Smooth muscle cell (in vitro differentiated cells): ENCODE measurements around the gene TFB1M. TPM values are rescaled to one million over a fixed set of nuclear protein-coding genes. Genes with fewer than 3 reads are reported as not detected.
"Not testable (repeated sequence)": the region's sequence is repeated elsewhere in the genome, so short reads cannot be mapped to it uniquely, and the experiment has no call there.

Experiments used
- DNase-seq: peaks from one replicate; lab custom pipeline; 2025; ENCODE audit not compliant: unreplicated experiment; lab: John Stamatoyannopoulos, UW
- H2AFZ ChIP-seq: fragments of 200-600 bp; sonication (generic); 2 replicates; pipeline ENCODE4 v1.6.0; 2016; ENCODE audit warnings: antibody characterized with exemption, low read depth, mild to moderate bottlenecking
- H3F3A ChIP-seq: fragments of 200-600 bp; sonication (generic); 2 replicates; pipeline ENCODE4 v1.6.0; 2017; ENCODE audit warnings: antibody characterized with exemption, low read depth
- H3K27ac ChIP-seq: fragments of 200-600 bp; sonication (generic); 2 replicates; pipeline ENCODE4 v1.5.1; 2016; ENCODE audit warnings: low read depth, mild to moderate bottlenecking
- H3K27me3 ChIP-seq: fragments of 200-600 bp; sonication (generic); 2 replicates; pipeline ENCODE4 v1.6.1; 2016; ENCODE audit warnings: low read depth, mild to moderate bottlenecking
- H3K36me3 ChIP-seq: fragments of 200-600 bp; sonication (generic); 2 replicates; pipeline ENCODE4 v1.5.1; 2016; ENCODE audit warnings: low read depth
- H3K4me1 ChIP-seq: fragments of 200-600 bp; sonication (generic); 2 replicates; pipeline ENCODE4 v1.5.1; 2016; ENCODE audit warnings: low read depth
- H3K4me2 ChIP-seq: fragments of 200-600 bp; sonication (generic); 2 replicates; pipeline ENCODE4 v1.6.0; 2016; ENCODE audit warnings: mild to moderate bottlenecking
- H3K4me3 ChIP-seq: fragments of 200-600 bp; sonication (generic); 2 replicates; pipeline ENCODE4 v1.5.1; 2016; ENCODE audit warnings: mild to moderate bottlenecking
- H3K79me2 ChIP-seq: fragments of 200-600 bp; sonication (generic); 2 replicates; pipeline ENCODE4 v1.6.0; 2016; ENCODE audit warnings: low read depth, mild to moderate bottlenecking
- H3K9ac ChIP-seq: fragments of 200-600 bp; sonication (generic); 2 replicates; pipeline ENCODE4 v1.6.0; 2016; ENCODE audit warnings: low read depth
- H3K9me3 ChIP-seq: fragments of 200-600 bp; sonication (generic); replicated peaks from 2 replicates; pipeline ENCODE4 v1.5.1; 2016; ENCODE audit warnings: low read depth
- H4K20me1 ChIP-seq: fragments of 200-600 bp; sonication (generic); 2 replicates; pipeline ENCODE4 v1.6.0; 2016; ENCODE audit warnings: low read depth
- WGBS: methylation state at CpG from one replicate; pipeline ENCODE4 v1.1.7; 2016; ENCODE audit warnings: low lambda C conversion rate; 5-methylcytosine and 5-hydroxymethylcytosine counted together
- polyA plus RNA-seq: library from polyadenylated mRNA; unstranded; fragments of >200 nt; fragmentation: Nextera tagmentation; extraction: Ambion mirVana; gene quantifications from 2 replicates; pipeline ENCODE4 v1.2.1, GENCODE V29; 2016
- total RNA-seq: library from RNA; depleted of rRNA; stranded (reverse); fragments of >200 nt; gene quantifications from 2 replicates; pipeline ENCODE4 v1.2.3, GENCODE V29; 2014
- TF ChIP-seq, protein P1 (sequence below): fragments of 200-600 bp; sonication (generic); IDR thresholded peaks from 2 replicates; pipeline ENCODE4 v1.5.1; 2017; ENCODE audit warnings: borderline replicate concordance, mild to moderate bottlenecking, antibody characterized with exemption; ENCODE audit not compliant: insufficient read depth, poor library complexity, severe bottlenecking

TFB1M gene
- total and polyA plus RNA-seq, 2 experiments from 2014 or later = 12.1 to 16.9 TPM

DNA sequence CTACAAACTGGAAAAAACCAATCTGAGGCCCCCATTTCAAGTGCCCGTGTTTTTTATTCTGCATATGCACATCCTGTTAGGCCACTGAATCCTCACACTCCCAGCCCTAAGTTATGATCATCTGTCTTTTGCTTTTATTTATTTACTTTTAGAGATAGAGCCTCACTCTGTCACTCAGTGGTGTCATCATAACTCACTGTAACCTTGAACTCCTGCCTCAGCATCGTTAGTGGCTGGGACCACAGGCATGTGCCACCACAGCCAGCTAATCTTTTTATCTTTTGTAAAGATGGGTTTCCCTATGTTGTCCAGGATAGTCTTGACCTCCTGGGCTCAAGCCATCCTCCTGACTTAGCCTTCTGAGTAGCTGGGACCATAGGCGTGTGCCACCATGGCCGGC is 80.1 kb downstream of the TFB1M start:
- Histone ChIP-seq H3K27ac (no peak overlapping the region), H3K4me3 (no peak overlapping the region), H3K9ac (no peak overlapping the region), H3K4me2 (no peak overlapping the region), H3K9me3 (no peaks in the 10 kb centered on the region), H2AFZ (no peak overlapping the region), H3K27me3 (no peaks in the 10 kb centered on the region), H3F3A (no peaks in the 10 kb centered on the region), H3K79me2 (no peaks in the 10 kb centered on the region), H3K36me3 (no peaks in the 10 kb centered on the region), H3K4me1 (no peaks in the 10 kb centered on the region), H4K20me1 (no peaks in the 10 kb centered on the region)
- DNase-seq = no peak
- TF ChIP-seq, protein P1, sequence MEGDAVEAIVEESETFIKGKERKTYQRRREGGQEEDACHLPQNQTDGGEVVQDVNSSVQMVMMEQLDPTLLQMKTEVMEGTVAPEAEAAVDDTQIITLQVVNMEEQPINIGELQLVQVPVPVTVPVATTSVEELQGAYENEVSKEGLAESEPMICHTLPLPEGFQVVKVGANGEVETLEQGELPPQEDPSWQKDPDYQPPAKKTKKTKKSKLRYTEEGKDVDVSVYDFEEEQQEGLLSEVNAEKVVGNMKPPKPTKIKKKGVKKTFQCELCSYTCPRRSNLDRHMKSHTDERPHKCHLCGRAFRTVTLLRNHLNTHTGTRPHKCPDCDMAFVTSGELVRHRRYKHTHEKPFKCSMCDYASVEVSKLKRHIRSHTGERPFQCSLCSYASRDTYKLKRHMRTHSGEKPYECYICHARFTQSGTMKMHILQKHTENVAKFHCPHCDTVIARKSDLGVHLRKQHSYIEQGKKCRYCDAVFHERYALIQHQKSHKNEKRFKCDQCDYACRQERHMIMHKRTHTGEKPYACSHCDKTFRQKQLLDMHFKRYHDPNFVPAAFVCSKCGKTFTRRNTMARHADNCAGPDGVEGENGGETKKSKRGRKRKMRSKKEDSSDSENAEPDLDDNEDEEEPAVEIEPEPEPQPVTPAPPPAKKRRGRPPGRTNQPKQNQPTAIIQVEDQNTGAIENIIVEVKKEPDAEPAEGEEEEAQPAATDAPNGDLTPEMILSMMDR = no peak
- 80% methylated on average over 4 of the region's 4 CpGs for WGBS

DNA sequence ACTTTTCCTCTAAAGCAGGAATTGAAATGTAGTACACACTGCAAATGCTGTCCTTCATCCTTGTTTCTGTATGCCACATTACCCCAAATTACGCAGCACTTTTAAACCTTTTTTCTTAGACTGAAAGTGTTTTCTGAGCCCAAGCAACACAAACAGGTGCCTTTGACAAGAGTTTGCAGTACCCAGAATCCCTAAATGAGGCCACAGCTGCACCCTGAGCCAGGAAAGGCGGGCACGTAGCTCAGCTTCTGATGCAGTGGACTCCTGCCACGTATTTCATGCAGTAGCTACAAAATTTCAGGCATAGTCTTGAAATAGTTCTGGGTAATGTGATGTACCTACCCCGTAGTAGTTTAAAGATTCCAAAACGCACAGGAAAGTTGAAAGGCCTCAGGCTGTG is 81.4 kb downstream of the TFB1M start:
- no peak overlapping the region for H3K9ac ChIP-seq
- no peak overlapping the region for H3K27ac ChIP-seq
- WGBS = 95% methylated on average over 6 of the region's 6 CpGs
- no peak overlapping the region for H2AFZ ChIP-seq
- no peaks in the 10 kb centered on the region for H3K36me3 ChIP-seq
- H3K27me3 ChIP-seq = no peaks in the 10 kb centered on the region
- no peaks in the 10 kb centered on the region for H3K79me2 ChIP-seq
- no peak overlapping the region for H3K4me2 ChIP-seq
- TF ChIP-seq, protein P1 = no peak
- H3K9me3 ChIP-seq = no peaks in the 10 kb centered on the region
- no peaks in the 10 kb centered on the region for H3F3A ChIP-seq
- H4K20me1 ChIP-seq = no peaks in the 10 kb centered on the region
- DNase-seq = no peak
- H3K4me1 ChIP-seq = no peaks in the 10 kb centered on the region
- H3K4me3 ChIP-seq = no peak overlapping the region

DNA sequence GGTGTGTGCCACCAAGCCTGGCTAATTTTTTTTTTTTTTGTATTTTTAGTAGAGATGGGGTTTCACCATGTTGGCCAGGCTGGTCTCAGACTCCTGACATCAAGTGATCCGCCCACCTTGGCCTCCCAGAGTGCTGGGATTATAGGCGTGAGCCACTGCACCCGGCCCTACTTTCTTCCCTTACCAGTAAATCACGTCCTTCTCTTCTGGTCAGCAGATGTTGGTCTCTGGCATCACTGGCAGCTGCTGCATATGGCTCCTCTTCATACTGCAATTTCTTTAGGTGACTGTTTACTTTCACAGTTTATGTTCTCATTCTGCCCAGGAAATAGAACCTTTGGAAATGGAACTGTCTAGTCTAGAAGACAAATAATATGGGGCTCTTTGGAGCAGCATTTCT is 83.3 kb downstream of the TFB1M start:
- H4K20me1 ChIP-seq, H3K79me2 ChIP-seq, H3K27me3 ChIP-seq, H2AFZ ChIP-seq, H3K9ac ChIP-seq, H3K36me3 ChIP-seq, H3K4me1 ChIP-seq, DNase-seq, H3F3A ChIP-seq, H3K4me3 ChIP-seq, H3K27ac ChIP-seq, H3K9me3 ChIP-seq, H3K4me2 ChIP-seq: not testable (repeated sequence)
- 73% methylated on average over 4 of the region's 4 CpGs for WGBS

DNA sequence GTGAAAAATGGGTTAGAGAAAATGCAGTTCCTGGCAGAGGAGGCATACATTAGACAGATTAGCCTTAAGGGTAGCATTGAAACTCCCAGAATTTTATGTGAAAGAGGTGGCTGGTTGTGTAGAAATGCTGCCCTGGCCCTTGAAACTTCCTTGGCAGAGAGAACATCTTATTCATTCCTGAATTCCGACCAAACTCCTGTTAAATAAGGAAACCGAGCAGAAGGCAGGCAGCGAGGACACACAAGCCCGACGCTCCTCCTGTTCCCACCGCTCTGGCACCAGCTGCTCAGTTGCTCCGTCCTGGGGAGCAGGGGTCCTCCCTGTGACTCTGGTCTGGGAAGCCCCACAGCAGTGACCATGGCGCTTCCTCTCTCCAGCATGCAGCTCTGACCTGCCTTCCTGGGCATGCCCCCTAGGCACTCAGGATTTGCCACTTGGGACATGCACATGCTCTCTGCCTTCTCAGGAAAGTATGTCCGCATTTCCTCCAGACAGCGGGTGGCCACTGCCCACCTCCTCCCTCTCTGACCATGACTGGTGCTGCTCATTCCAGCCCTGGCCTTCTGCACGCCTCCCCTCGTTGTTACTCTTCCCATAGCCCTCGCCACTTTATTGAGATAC is 85.6 kb downstream of the TFB1M start:
- no peaks in the 10 kb centered on the region for H3K36me3 ChIP-seq
- H2AFZ ChIP-seq = no peak overlapping the region
- no peaks in the 10 kb centered on the region for H3K9me3 ChIP-seq
- no peak overlapping the region for H3K9ac ChIP-seq
- no peak overlapping the region for H3K4me2 ChIP-seq
- no peaks in the 10 kb centered on the region for H3K79me2 ChIP-seq
- peaks cover 6% of the 10 kb centered on the region for H3K4me1 ChIP-seq
- no peak overlapping the region for H3K4me3 ChIP-seq
- no peaks in the 10 kb centered on the region for H4K20me1 ChIP-seq
- H3F3A ChIP-seq = peaks cover 3% of the 10 kb centered on the region
- no peak for DNase-seq
- H3K27ac ChIP-seq = no peak overlapping the region
- no peaks in the 10 kb centered on the region for H3K27me3 ChIP-seq
- WGBS = 96% methylated on average over 13 of the region's 13 CpGs
- TF ChIP-seq, protein P1 = no peak
